Aorta (tissue), 5 donors: Measurements from ENCODE around the gene ITGA5. TPM values are rescaled to one million over a fixed set of nuclear protein-coding genes. Genes with fewer than 3 reads are reported as not detected.

Experiments
- ATAC-seq: fragments of 200-7000 bp; cut with Tn5 transposase; one replicate; pipeline ENCODE4 v1.9.1; 2022; ENCODE audit warnings: moderate library complexity; ENCODE audit not compliant: low FRiP score
- DNase-seq, 2 donors: peaks; one replicate each; pipeline ENCODE4 v3.0.0-alpha.2; 2020
- H3K27ac ChIP-seq, 2 donors: one replicate each; pipeline ENCODE4 v1.5.1; 2013; ENCODE audit warnings: low read length in 2 of 2, mild to moderate bottlenecking in 2 of 2, moderate library complexity in 2 of 2, control low read depth in 1 of 2, inconsistent platforms in 1 of 2, low read depth in 1 of 2
- H3K27me3 ChIP-seq, 2 donors: one replicate each; pipeline ENCODE4 v1.6.1; 2013; ENCODE audit warnings: control low read depth in 1 of 2, low read length in 1 of 2, mild to moderate bottlenecking in 1 of 2, moderate library complexity in 1 of 2; ENCODE audit not compliant: insufficient read depth in 2 of 2, control insufficient read depth in 1 of 2
- H3K36me3 ChIP-seq, 2 donors: one replicate each; pipeline ENCODE4 v1.6.1; 2013; ENCODE audit warnings: control low read depth in 1 of 2, low read length in 1 of 2, mild to moderate bottlenecking in 1 of 2; ENCODE audit not compliant: insufficient read depth in 2 of 2, control insufficient read depth in 1 of 2
- H3K4me1 ChIP-seq, 2 donors: one replicate each; pipeline ENCODE4 v1.6.1; 2013; ENCODE audit warnings: low read length in 2 of 2, control low read depth in 1 of 2, mild to moderate bottlenecking in 1 of 2, moderate library complexity in 1 of 2; ENCODE audit not compliant: insufficient read depth in 2 of 2, control insufficient read depth in 1 of 2
- H3K4me3 ChIP-seq, 2 donors: one replicate each; pipeline ENCODE4 v1.5.1; 2013; ENCODE audit warnings: low read length in 2 of 2, control low read depth in 1 of 2, mild to moderate bottlenecking in 1 of 2
- H3K9me3 ChIP-seq: one replicate; pipeline ENCODE4 v1.6.1; 2013; ENCODE audit warnings: mild to moderate bottlenecking, low read length; ENCODE audit not compliant: control insufficient read depth
- WGBS, 2 donors: extraction: QIAGEN DNeasy Blood & Tissue Kit; methylation state at CpG; one replicate each; pipeline ENCODE4 v1.1.7; 2013; 5-methylcytosine and 5-hydroxymethylcytosine counted together
- intact Hi-C, 2 donors: fragments of 100-400 bp; cut with DNase I; formaldehyde crosslinking; loops; one replicate each; pipeline versions ENCODE4 v1.14.2 to v1.15.0; 2022
- polyA plus RNA-seq, 2 donors: library from polyadenylated mRNA; stranded (reverse); fragments of 200-250 nt; gene quantifications; one replicate each; pipeline ENCODE4 v1.2.3, GENCODE V29; 2013
- total RNA-seq, 2 donors: library from RNA; stranded (reverse); fragmentation: NEBNext Ultra II Directional; extraction: Animal tissue kit (Norgen Biotek cat#: 25700); gene quantifications; one replicate each; pipeline ENCODE4 v1.2.1, GENCODE V29; 2021
- donor health status: healthy with polysubstance abuse.
- donor health status: Bipolar disorder and iron deficiency.
- donor health status: DM: no; HTN: no; CAD: no.
- donor health status: DM: no; HTN: no; CAD: no.
- donor health status: DM: yes; HTN: yes; CAD: no.

Gene ITGA5
- total and polyA plus RNA-seq, 4 donors = 26.5 to 1,416 (median 353) TPM

DNA sequence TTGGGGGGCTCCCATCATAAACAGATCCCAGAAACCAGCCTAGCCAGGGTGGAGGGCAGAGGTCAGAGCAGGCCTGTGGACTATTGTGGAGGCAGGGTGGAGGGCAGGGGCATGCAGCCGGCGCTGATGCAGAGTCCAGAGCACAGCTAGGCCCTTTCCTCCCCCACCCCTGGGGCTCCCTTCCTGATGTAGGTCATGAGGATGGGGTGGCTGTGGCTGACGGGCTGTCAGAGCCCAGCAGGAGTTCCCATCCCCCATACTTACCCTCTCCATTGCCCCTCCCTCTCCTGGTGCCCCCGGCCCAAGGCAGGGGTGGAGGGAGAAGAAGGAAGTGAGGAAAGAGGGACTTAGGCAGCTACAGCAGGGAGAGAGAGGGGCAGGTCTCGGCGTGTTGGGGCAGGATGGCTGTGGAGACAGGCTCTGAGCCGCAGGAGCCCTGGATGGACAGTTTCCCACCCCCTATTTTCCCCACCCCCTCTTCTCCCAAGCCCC lies 28.8 kb downstream of the ITGA5 start:
- Histone ChIP-seq H3K27me3 (no peaks in the 10 kb centered on the region), H3K4me1 (no peaks in the 10 kb centered on the region), H3K36me3 (peaks cover 0 to 2% of the 10 kb centered on the region in 2 donors), H3K9me3 (no peaks in the 10 kb centered on the region), H3K27ac (no peak overlapping the region), H3K4me3 (no peak overlapping the region)
- 81 to 86% methylated on average over 5 to 7 of the region's 7 CpGs for WGBS, 2 donors
- DNase-seq = no peak
- ATAC-seq = peak; percentile 28
- intact Hi-C loops = no loop called here

DNA sequence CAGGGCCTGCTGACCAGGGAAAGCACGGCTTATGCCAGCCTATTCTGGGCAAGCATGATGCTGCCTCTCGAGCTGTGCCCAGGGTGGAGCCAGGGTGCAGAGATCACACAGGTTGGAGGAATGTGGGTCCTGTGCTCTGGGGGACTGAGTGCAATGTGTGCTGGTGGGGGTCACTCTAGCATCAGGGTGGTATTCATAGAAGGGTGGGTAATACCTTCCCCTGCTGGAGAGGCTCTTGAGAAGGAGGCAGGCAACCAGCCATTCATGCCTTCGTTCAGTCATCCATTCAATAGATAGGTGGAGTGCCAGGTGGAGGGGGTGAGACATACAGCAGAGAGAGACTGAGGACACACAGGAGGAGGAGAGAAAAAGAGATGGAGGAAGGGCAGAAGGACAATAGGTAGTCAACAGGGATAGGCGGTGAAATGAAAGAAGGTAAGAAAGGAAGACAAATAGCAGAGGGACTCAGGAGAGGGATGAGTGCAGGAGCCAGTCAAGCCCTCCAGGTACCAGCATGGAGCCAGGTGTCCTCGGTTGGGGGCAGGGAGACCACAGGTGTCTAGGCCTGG lies 29.4 kb downstream of the ITGA5 start:
- ATAC-seq = no peak
- no peaks in the 10 kb centered on the region for H3K9me3 ChIP-seq
- H3K4me3 ChIP-seq = no peak overlapping the region
- intact Hi-C loops = no loop called here
- no peaks in the 10 kb centered on the region for H3K4me1 ChIP-seq
- no peak overlapping the region for H3K27ac ChIP-seq
- DNase-seq = no peak
- H3K36me3 ChIP-seq = no peaks in the 10 kb centered on the region
- WGBS, 2 donors = 85 to 90% methylated on average over 5 of the region's 5 CpGs
- no peaks in the 10 kb centered on the region for H3K27me3 ChIP-seq

DNA sequence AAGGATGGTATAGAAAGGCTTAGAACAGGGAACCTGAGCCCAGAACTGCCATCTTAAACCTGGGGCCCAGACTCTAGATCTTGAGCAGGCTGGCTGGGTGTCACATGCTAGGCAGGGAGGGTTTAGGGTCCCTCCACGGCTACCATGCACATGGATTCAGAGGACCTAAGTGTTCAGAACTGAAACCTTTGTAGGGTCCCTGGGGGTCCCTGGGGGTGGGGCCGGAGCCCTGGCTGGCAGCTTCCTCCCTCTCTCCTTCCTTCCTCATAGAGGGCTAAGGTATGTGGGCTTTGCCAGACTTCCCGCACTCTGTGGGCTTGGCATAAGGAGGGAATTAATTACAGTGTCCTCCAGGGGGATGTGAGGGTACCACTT lies 29.9 kb downstream of the ITGA5 start:
- no peaks in the 10 kb centered on the region for H3K27me3 ChIP-seq
- no peaks in the 10 kb centered on the region for H3K4me1 ChIP-seq
- ATAC-seq (no peak), DNase-seq (no peak)
- H3K36me3 ChIP-seq = no peaks in the 10 kb centered on the region
- H3K9me3 ChIP-seq = no peaks in the 10 kb centered on the region
- whole genome bisulfite sequencing, 2 donors = 96 to 100% methylated on average over 3 of the region's 3 CpGs
- H3K27ac ChIP-seq = no peak overlapping the region
- intact Hi-C loops = no loop called here
- H3K4me3 ChIP-seq = no peak overlapping the region

DNA sequence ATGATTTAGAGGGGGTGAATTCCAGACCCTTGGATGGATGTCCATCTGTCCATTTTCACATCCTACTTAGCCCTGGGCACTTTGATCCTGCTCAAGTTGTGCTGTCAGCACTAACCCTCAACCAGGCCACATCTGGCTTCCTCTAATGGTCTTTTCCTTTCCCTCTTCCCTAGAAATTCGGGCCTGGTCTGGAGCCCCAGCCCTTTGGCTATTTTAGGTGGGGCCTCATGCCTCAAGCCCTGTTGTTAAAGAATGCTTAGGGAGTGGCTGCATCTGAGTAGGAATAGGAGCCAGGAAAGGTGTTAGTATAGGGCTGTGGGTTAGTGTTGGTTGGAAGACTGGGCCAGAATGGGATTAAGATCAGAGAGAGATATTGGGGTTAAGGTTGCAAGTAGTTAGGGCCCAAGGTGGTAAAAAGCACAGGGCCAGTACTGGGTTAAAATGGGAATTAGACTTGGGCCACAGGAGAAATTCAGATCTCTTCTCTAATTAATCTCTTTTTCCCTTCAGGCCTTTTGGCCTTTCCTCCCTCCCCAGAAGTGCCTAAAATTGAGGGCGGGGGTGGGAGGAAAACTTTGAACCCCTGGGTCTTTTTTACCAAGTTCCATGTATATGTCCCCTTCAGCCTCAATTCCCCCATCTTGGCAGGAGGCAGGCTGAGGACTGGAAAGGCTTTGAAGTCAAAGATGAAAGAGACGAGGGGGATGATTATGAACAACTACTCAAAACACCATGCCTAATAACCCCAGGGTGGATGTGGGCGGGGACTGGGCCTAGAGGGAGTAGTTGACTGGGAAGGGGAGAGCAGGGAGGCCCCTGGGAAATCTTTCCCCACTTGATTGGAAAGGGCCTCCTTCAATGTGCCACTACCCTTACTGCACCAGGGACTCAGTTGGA lies 30.6 kb downstream of the ITGA5 start:
- intact Hi-C loops = no loop called here
- 74 to 80% methylated on average over 4 of the region's 4 CpGs for WGBS, 2 donors
- H3K36me3 ChIP-seq = no peaks in the 10 kb centered on the region
- no peak overlapping the region for H3K27ac ChIP-seq
- no peaks in the 10 kb centered on the region for H3K4me1 ChIP-seq
- ATAC-seq (no peak), DNase-seq (peak in 1 of 2 donors; percentile 52)
- H3K27me3 ChIP-seq = no peaks in the 10 kb centered on the region
- no peaks in the 10 kb centered on the region for H3K9me3 ChIP-seq
- no peak overlapping the region for H3K4me3 ChIP-seq

DNA sequence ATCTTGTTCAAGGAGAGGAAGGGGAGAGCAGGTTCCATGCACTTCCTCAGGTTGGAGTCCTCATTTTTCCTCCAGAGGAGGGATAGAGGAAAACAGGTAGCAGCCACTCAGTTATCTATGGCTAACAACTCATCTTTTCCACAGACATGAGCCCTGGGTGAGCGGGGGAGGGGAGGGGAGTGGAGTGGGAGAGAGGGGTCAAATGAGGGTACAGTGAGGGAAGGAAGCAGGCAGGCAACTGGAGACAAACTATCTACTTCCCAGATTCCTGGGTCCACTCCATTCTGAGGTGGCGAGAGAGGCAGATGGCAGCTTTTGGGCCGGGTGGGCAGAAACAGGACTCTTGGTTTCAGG lies 32.0 kb downstream of the ITGA5 start:
- 93 to 98% methylated on average over 3 of the region's 3 CpGs for WGBS, 2 donors
- ATAC-seq (no peak), DNase-seq (peak in 1 of 2 donors; percentile 73)
- no peaks in the 10 kb centered on the region for H3K4me1 ChIP-seq
- H3K9me3 ChIP-seq = no peaks in the 10 kb centered on the region
- H3K36me3 ChIP-seq = no peaks in the 10 kb centered on the region
- H3K27ac ChIP-seq = no peak overlapping the region
- no peaks in the 10 kb centered on the region for H3K27me3 ChIP-seq
- intact Hi-C loops = no loop called here
- H3K4me3 ChIP-seq = no peak overlapping the region

DNA sequence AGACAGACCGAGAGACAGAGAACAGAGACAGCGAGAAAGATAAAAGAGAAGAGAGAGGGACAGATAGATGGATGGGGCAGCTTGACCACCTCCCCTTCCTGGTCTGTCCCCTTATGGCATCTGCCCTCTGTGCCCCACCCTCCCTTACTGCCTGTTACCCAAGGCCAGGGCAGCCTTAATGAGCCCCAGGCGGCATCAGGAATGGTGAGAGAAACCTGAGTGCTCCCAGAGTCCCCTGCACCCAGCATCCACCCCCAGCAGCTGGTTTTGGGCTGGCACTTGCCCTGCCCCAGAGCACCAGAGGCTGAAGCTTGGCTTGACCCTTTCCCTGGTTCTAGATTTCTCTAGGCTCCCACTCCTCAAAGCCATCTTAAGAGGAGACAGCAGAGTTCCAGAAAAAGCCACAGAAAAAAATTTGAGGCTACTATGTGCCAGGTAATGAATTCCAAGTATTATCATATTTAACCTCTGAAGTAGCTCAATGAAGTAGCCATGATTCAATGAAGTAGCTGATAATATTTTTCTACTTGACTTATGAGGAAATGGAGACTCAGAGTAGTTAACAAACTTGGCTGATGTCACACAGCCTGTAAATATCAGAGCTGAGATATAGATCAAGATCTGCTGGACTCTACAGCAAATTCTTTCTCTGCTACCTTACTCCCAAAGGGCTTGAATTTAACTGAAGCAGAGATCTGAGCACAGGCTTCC lies 32.5 kb downstream of the ITGA5 start:
- ATAC-seq = no peak
- H3K4me3 ChIP-seq = no peak overlapping the region
- intact Hi-C loops = no loop called here
- no peaks in the 10 kb centered on the region for H3K9me3 ChIP-seq
- 88 to 95% methylated on average over 3 of the region's 3 CpGs for WGBS, 2 donors
- no peak overlapping the region for H3K27ac ChIP-seq
- no peaks in the 10 kb centered on the region for H3K36me3 ChIP-seq
- DNase-seq = peak in 1 of 2 donors; percentile 68
- no peaks in the 10 kb centered on the region for H3K27me3 ChIP-seq
- no peaks in the 10 kb centered on the region for H3K4me1 ChIP-seq

DNA sequence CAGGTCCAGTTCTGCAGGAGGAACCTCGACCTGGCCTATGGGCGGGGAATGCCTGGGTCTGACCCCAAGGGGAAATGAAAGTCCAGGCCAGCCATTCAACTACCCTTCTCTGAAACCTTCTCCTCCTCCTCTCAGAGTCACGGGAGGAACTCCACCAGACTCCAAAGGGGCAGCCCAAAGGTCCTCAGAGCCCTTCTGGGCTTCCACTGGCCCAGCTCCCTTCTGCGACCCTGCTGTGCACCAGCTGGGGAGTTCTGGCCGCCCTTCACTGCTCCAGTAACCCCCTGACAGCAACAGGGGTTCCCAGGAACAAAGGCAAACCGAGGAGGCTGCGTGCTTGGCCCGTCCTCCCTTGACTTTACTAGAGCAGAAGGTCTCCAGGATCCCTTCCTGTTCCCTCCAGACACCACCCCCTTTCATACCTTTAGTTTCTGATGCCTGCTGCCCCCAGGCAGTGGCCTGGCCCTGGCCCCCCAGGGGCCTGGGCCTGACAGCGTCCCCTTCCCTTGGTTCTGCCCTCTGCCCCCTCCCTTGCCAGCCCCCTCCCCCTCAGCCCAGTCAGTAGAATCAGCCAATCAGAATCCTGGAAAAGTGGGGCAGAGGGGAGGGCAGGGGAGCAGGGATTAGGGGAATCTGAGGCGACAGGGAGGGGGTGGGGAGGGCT lies 33.7 kb downstream of the ITGA5 start:
- Histone ChIP-seq H3K27ac (no peak overlapping the region), H3K4me1 (no peaks in the 10 kb centered on the region), H3K4me3 (no peak overlapping the region), H3K9me3 (no peaks in the 10 kb centered on the region), H3K36me3 (no peaks in the 10 kb centered on the region), H3K27me3 (no peaks in the 10 kb centered on the region)
- 78 to 83% methylated on average over 10 of the region's 10 CpGs for WGBS, 2 donors
- DNase-seq = peak; percentile 66 to 74
- ATAC-seq = no peak
- intact Hi-C loops = no loop called here

DNA sequence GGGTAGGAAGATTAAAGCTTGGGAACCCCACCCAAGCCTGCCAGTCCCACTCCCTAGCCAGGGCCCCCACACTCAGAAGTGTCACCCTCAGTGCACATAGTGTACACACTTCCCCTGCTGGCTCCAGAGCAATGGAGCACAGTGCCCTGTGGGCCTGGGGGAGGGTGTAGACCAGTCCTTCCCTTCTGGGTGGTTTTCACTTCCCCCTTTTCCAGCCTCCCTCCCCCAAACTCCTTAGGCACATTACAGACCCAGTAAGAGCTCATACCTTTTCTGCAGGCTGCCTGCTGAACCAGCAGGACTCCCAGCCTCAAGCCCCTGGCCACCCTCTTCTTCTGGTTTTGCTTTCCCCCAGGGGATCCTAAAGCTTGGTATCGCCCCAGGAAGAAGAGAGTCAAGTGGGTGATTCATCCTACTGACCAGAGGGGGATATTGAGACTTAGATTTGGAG lies 34.5 kb downstream of the ITGA5 start, which contains the start of gene ZNF385A:
Gene ZNF385A, minus strand, starts transcription at position 143 of the 451 bp plus-strand sequence. CDS start 219 bp downstream, outside the sequence.
- 95 to 100% methylated on average over 1 of the region's 1 CpG for WGBS, 2 donors
- DNase-seq = peak; percentile 69 to 82
- ATAC-seq = no peak
- H3K27me3 ChIP-seq = no peaks in the 10 kb centered on the region
- no peaks in the 10 kb centered on the region for H3K9me3 ChIP-seq
- H3K36me3 ChIP-seq = no peaks in the 10 kb centered on the region
- no peaks in the 10 kb centered on the region for H3K4me1 ChIP-seq
- no peak within 1 kb of the TSS for H3K4me3 ChIP-seq
- intact Hi-C loops = no loop called here
- no peak within 1 kb of the TSS for H3K27ac ChIP-seq
